GM18511 (cell line): ENCODE measurements around the gene PEX5.
"Not testable (repeated sequence)": the region's sequence is repeated elsewhere in the genome, so short reads cannot be mapped to it uniquely, and the experiment has no call there.

Experiments
- ATAC-seq: cut with Tn5 transposase; IDR thresholded peaks from one replicate; pipeline ENCODE4 v1.9.1; 2021; ENCODE audit warnings: mild to moderate bottlenecking, moderate library complexity; ENCODE audit not compliant: unreplicated experiment

The PEX5 gene

DNA sequence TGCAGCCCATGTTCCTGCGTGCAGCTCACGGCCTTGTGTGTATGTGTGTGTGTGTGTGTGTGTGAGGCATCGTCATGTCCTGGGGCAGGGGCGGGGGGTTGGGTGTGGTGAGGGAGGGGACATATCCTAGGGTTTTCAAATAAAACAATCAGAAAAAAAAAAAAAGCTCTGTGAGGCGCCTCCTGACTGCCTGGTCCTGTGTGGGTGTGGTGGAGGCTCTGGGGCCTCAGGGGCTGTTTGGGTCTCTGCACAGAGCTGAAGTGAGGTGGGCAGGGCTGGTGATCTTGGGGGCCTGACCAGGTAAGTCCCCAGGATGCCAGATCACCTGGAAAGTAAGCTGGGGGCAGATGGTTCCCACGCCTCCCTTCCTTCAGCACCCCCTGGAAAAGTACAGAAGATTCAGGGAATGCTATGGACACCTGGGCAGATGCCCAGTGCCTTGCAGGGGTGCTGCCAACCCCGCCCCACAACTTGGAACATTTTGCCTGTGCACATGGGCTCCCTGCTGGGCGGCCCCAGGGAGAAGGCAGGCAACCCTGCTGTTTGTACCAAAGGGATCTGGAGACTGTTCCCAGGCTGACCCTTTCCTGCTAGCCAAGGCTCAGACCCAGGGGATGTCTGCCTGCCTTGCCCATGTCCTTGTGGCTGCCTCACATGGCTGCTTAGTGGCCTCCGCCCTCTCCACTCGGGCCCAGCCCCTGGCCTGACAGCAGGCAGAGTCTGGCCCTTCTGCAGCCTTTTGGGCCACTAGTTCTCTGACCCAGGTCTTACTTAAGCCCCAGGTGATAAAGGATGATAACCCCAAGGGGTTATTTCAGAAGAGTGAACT, 30.5 kb upstream of the PEX5 start:
- no peak for ATAC-seq

DNA sequence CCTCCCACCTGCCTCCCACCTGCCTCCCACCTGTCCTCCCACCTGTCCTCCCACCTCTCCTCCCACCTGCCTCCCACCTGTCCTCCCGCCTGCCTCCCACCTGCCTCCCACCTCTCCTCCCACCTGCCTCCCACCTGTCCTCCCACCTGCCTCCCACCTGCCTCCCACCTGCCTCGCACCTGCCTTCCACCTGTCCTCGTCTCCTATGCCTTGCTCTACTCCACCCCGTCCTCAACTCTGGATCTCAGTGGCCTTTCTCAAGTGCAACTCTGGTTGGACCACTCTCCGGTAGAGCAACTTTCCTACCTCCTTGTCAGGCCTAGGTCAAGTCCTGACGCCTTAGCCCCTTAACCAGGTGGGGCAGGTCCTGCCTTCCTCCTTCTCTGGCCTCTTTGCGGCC, 29.3 kb upstream of the PEX5 start:
- ATAC-seq: no peak

DNA sequence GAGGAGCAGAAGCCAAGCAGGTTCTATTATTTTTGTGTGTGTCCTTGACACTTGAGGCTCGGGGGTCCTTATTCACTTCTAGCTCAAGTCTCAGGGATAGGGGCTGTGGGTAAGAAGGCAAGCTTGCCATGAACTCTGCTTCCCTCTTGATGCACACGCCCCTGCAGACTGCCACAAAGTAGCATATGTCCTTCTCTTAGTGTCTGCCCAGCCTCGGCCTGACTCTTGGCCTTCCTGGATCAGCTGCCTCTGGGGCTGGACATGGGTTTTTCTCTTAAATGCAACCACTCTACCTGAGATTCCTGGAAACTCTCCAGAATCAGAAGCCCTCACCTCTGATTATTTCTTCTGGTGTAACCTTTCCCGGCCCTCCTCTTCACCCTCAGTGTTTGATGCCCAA, 28.2 kb upstream of the PEX5 start:
- no peak for ATAC-seq

DNA sequence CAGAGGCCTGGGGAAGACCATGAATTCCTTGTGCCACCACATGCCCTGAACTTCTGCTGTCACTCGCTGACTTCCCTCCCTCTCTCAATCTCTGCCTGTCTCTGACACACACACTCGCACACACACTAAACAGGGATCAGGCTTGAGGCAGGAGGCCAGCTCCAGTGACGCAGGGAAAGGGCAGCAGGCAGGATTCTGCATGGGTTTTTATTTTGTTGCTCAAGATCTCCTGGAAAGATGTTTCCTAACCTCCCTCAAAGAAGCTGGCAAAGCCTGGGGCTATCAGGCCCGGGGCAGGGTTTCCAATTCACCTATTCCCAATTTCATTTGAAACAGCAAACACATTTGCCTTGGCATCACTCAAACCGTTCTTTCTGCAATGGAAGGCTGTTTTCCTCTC, 27.7 kb upstream of the PEX5 start:
- ATAC-seq: no peak

DNA sequence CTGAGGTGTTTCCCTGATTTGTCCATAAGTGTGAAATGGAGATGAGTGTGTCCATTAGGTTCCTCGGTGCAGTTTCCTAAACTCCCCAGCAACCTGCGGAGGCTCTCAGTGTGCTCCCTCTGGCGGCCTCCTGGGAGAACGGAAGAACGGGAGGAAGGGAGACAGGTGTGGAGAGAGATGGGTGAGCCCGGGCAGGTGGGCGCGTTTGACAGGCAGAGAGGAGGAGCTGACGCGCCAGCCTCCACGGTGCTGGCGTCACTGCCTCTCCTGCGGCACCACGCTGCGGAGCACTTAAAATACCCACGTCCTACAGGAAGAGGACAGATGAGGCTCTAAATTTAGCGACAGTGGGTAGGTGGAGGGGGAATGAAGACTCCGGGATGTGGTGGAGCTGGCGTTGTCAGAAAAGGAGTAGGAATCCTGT, 26.8 kb upstream of the PEX5 start:
- ATAC-seq: no peak

DNA sequence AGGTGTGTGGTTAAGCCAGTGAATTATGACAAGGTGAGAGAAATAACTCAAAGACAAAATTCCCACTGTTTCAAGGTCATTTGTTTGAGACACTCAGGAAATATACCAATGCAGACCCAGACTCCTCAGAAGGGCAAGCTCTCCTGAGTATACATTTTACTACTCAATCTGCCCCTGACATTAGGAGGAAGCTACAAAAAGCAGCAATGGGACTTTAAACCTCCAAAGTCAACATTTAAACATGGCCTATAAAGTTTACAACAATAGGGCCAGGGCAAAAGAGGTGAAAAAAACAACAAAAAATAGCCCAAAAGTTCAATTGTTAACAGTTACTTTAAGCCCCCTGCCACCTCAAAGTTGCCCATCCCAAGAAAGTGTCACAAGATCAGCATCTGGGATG, 19.5 kb upstream of the PEX5 start:
- ATAC-seq: no peak

DNA sequence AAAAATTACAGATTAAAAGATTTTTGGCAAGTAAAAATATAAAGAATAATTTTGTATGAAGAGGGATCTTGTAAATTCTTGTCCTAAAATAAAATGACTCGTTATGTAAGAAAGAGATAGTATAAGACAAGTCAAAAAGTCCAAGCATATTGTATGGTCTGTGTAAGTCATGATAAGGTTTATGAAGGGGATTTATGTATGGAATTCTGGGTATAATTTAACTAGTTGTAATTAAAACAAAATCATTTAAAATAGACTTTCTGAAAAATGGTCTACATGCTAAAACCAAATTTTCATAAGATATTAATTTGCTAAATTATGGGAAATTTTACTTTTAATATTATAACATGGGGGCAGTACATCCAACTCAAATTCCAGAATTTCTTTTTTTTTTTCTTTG, 17.6 kb upstream of the PEX5 start:
- ATAC-seq: no peak

DNA sequence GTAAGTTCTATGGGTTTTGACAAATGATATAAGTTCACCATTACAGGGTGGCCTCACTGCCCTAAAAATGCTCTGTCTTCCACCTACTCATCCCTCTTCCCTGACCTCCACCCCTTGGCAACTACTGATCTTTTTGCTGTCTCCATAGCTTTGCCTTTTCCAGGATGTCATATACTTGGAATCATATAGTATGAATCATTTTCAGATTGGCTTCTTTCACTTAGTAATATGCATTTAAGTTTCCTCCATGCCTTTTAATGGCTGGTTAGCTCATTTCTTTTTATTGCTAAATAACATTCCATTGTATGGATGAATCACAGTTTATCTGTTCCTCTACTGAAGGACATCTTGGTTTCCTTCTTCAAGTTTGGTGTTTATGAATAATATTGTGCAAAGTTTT, 14.0 kb upstream of the PEX5 start:
- no peak for ATAC-seq

DNA sequence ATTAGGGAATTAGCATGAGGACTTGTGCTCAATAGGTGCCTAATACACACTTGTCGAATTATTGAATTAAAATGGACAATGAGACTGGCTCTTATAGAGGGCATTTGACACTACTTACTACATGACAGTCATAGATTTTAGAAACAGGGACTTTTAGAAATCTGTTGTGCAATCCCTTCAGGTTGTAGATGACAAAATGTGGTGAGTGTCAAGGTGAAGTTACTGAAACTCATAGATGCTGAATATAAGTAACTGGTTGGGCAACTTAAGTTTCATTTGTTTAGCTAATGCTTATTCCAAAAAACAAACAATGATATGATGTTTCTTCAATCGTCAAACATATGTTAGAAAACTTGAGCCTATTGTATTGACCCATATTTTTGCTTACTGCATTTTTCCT, 12.9 kb upstream of the PEX5 start:
- no peak for ATAC-seq

DNA sequence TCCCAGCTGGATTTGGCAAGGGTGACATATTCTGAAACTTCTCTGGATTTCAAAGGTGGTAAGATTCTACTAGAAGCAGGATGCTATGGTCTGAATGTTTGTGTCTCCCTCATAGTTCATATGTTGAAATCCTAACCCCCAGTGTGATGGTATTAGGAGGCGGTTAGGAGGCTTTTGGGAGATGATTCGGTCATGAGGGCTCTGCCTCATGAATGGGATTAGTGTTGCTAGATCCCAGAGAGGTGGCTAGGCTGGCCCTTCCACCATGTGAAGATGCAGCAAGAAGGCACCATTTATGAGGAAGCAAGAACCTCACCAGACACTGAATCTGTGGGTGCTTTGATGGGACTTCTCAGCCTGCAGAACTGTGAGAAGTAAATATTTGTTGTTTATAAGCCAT, 11.0 kb upstream of the PEX5 start:
- ATAC-seq: no peak

DNA sequence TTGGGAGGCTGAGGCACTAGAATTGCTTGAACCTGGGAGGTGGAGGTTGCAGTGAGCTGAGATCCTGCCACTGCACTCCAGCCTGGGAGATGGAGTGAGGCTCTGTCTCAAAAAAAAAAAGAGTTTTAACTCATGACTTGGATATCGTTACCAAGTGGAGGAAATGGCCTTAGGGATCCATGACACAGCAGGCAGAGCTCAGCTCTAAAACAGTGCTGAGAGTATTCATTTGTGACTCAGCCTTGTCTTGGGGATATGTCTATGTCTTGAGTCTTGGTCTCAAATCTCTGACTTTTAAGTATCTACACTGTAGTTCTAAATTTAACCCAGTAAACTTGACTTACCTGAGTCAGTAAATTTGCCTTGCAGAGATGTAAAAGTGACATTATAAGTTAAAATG, 8.8 kb upstream of the PEX5 start:
- no peak for ATAC-seq

DNA sequence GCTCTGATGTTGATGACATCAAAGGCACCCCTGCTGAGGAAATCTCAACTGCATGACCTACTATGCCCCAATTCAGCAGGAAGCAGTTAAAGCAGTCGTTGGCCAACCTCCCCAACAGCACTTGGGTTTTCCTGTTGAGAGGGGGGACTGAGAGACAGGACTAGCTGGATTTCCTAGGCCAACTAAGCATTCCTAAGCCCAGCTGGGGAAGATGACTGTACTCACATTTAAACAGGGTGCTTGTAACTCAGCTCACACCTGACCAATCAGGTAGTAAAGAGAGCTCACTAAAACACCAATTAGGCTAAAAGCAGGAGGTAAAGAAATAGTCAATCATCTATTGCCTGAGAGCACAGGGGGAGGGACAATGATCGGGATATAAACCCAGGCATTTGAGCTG, 3.4 kb upstream of the PEX5 start:
- ATAC-seq: not testable (repeated sequence)

DNA sequence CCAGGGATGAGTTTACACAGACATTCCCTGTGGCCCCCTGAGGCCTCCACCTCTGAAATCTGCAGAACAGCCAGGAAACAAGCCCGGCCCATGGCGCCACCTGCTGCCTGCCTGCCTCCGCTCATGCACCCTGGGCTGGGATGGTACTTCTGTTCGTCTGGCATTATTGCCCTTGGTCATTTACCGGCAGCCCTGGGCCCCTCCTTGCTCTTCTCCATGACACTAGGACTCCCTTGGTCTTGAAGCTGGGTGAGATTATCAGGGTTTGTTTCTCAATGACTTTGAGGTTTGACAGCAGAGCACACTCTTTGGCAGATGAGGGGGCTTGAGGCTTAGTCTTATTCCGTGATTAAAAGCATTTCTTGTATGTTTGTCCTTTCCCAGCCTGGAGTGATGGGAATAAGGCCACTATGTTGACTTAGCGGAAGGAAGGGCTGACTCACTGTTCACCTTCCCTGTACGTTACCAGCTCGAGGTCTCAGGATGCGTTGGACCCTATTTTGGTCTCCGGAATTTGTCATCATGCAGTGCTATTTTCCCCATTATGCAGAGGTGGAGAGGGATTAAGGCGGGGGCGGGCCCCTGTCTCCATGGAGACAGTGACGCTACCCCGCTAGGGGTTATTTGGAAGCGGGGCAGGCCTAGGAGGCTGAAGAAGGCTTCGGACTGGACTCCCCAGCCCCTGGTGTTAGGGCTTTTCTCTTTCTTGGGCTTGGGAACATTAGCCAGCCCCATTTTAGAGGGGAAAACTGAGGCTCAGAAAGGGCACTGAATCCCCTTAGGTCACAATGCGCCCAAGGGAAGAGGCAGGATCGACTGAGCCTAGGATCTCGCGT, 706 bp upstream of the PEX5 start:
- ATAC-seq: peak; percentile 33

DNA sequence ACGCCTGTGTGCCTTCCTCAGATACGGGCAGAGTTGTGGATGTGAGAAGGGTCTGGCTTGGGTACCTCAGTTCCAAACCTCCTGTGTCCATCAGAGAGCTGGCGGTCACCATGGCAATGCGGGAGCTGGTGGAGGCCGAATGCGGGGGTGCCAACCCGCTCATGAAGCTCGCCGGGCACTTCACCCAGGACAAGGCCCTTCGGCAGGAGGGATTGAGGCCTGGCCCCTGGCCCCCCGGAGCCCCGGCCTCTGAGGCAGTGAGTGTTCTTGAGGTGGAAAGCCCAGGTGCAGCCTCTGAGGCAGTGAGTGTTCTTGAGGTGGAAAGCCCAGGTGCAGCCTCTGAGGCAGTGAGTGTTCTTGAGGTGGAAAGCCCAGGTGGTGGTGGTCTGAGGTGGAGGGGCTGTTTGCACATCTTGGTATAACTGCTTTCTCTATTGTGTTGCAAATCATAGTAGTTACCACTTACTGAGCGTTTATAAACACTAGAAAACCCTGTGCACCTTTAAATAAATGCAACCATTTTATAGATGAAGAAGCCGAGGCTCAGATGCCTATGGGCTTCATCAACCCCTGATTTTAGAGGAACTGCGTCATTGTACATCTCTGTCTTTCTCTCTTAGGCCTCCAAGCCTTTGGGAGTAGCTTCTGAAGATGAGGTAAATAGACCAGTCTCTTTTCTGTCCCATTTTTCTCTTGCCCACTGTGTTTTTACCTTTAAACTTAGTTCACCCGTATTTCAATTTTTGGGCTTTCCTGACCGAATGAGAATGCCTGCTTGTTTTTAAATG, 976 bp downstream of the PEX5 start:
- peak; percentile 15 for ATAC-seq

DNA sequence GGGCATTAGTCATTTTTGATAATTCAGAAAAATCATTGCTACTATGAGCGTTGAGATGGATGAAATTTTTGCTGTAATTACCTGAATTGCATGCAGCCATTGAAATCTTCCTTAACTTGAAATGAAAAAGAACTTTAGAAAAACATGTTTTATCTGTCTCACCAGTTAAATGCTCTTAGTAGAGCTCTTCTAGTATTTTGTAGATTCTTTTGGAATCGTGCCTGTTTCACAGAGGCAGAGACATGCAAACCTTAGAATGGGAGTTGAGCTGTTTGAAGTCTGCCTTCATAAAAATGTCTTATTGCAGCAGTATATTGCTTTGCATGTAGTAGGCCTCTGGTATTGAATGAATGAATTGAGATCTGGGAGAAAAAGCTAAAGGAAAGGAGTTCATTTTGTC, 4.2 kb downstream of the PEX5 start:
- no peak for ATAC-seq

DNA sequence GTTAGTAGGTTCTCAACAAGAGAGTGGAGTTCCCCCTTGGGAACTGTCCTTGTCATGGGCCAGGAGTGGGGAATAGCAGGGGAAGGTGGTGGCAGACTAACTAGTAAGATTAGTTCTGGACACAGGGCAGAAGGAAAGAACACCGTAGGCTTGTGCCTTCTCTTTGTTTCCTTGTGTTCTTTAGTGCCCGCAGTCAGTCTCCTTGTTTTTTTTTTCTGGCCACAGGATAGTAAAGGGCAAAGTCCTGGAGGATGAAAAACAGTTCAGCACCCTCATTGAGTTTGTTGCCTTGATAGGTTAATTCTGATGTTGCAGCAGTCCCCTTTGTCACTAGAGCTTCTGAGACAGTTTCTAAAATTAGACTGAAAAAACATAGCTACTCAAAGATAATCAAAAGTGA, 8.4 kb downstream of the PEX5 start:
- ATAC-seq: no peak

DNA sequence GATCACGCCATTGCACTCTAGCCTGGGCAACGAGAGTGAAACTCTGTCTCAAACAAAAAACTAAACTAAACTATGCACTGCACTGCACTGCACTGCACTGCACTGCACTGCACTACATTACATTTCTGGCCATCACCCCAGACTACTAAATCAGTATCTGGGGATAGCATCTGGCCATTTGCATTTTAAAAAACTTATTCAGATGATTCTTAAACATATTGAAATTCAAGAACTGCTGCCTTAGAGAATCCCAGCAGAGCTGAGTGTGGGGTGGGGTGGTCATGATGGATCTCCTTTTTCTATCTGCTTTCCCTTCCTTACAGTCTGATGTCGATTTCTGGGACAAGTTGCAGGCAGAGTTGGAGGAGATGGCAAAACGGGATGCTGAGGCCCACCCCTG, 13.6 kb downstream of the PEX5 start:
- no peak for ATAC-seq

DNA sequence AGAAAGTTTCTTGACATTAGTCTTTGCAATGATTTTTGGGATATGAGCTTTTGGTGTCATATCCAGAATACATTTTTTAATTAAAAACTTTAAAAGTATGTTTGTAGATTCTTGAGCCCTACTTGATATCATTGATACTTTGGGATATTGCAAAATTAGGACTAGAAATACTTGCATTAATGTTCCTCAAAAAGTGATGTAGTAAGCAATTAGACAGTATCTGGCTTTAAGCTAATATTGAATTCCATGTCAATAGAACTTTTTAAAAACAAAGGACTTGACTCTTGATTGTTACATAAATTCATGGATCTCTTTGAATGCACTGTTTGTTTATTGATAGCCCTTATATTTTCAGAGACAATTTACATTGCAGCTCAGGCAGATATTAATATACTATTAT, 15.6 kb downstream of the PEX5 start:
- no peak for ATAC-seq

DNA sequence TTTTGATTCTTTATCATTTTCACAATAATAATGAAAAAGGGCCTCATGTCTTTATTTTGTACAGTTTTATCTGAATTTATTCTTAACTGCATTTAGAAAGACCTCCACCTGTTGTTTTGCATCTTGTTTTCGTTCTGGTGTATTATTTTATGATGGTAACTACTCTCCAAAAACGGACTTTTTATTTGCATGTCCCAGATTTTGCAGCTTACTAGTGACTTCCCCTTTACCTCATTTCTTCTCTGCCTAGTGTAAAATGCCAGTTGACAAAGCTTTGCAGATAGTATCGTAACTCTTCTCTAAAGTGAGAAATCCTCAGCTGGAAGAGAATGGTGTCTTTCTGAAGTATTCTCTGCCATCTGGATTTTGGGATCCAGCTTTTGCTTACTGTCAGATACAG, 17.2 kb downstream of the PEX5 start:
- ATAC-seq: no peak

DNA sequence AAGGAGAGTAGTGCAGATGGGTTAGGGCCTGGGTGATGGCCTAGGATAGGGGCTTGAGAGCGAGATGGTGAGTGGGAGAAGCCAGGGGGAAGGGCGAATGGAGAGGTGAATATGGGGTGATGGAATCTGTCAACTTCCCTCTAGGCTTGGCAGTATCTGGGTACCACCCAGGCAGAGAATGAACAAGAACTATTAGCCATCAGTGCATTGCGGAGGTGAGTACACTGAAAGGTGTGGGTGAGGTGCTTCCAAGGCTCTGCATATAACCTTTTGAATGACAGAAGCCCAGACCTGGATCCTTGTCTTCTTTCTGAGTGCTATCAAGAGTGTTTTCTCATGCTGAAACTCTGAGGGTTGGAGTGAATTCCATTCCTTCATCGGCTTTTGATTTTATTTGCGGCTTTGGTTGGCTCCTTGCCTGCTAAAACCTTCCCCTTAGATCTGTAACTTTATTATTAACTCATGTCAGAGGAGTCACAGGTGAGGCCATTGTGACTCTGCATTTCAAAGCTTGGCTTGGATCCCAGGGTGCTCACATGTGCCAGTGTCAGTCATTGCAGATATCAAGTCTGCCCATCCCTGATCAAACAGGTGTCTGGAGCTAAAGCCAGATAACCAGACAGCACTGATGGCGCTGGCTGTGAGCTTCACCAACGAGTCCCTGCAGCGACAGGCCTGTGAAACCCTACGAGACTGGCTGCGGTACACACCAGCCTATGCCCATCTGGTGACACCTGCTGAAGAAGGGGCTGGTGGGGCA, 18.6 kb downstream of the PEX5 start:
- no peak for ATAC-seq

DNA sequence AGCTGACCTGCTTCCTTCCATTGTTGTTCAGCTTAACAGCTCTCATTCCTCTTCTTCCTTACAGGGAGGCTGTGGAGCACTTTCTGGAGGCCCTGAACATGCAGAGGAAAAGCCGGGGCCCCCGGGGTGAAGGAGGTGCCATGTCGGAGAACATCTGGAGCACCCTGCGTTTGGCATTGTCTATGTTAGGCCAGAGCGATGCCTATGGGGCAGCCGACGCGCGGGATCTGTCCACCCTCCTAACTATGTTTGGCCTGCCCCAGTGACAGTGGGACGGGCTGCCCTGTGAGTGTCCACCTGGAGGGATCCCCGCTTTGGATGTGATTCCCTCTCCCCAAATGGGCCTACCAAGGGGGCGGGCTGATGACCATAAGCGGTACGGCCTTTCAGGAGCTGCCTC, 20.5 kb downstream of the PEX5 start:
- ATAC-seq: no peak
